KBM-7 (cell line): ENCODE measurements around the gene S100A2.
A peak's percentile ranks its signal among the peaks of the same experiment; 100 is the strongest.

Experiments
- DNase-seq: peaks from one replicate; pipeline ENCODE4 v3.0.0-alpha.2; 2015
- in situ Hi-C: fragments of 300-500 bp; cut with MboI; formaldehyde crosslinking; loops from 2 replicates; pipeline ENCODE4 v1.14.3; 2020; ENCODE audit warnings: low sequenced_read_pairs, low pct_unique_long_range_greater_than_20kb, mixed read lengths

The S100A2 gene

DNA sequence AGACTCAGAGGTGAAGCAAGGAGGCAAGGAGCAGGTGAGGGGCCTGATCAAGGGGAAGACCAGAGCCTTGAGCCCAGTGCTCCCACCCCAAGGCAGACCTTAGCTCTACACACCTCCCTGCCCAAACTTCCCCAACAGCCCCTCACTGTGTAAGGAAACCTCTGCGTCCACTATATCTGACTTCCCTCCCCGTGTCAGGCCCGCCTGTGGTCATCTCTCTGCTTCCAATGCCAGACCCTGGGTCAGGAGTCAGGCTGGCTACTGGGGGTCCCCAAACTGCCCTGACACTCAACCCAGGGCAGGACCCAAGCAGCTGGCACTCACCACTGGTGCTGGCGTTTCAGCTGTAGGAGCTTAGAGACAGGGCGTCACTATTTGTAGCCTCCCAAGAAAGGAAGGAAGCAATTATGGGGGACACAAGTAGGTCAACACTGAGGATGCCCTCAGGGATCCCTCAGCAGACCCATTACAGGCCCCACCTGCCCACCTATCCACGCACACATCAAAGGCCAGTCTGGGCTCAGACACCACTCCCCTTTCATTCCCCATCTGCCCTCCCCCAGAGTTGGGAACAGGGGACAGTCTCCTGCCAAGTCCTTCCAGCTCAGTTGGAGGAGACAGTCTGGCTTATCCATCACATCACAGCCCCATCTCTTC, 15.8 kb downstream of the S100A2 start:
- in situ Hi-C loops, result loop anchor here (25.0 kb wide), 1 partner anchor 412 kb away; the partner anchor contains the start of genes CREB3L4, CRTC2 and SLC39A1
- no peak for DNase-seq

- in situ Hi-C loops, result loop anchor here (25.0 kb wide), 1 partner anchor 413 kb away; the partner anchor contains the start of genes CREB3L4, CRTC2 and SLC39A1
- DNase-seq, result no peak
These were observed 16.6 kb downstream of the S100A2 start, which contains the start of gene S100A3 for GRCh38 chr1:153548722-153549688. TSS of gene S100A3 (minus strand) at chr1:153549258. CDS start at chr1:153548485, 773 bp downstream.

- in situ Hi-C loops, result loop anchor here (25.0 kb wide), 1 partner anchor 414 kb away; the partner anchor contains the start of genes CREB3L4, CRTC2 and SLC39A1
- peak; percentile 28 for DNase-seq
These were observed 17.8 kb downstream of the S100A2 start for GRCh38 chr1:153547560-153548551.

- in situ Hi-C loops, result loop anchor here (25.0 kb wide), 1 partner anchor 415 kb away; the partner anchor contains the start of genes CREB3L4, CRTC2 and SLC39A1
- no peak for DNase-seq
These were observed 18.7 kb downstream of the S100A2 start for GRCh38 chr1:153546796-153547559.

- no peak for DNase-seq
- in situ Hi-C loops, result loop anchor here (25.0 kb wide), 1 partner anchor 416 kb away; the partner anchor contains the start of genes CREB3L4, CRTC2 and SLC39A1
These were observed 19.3 kb downstream of the S100A2 start for GRCh38 chr1:153546371-153546770.

GRCh38 chr1:153545067-153546055, 20.3 kb downstream of the S100A2 start, which contains the start of gene S100A4:
TSS of gene S100A4 (minus strand) at chr1:153545806. CDS start at chr1:153544794, 1,012 bp downstream.
- DNase-seq, result peak; percentile 98
- in situ Hi-C loops, result loop anchor here (25.0 kb wide), 1 partner anchor 417 kb away; the partner anchor contains the start of genes CREB3L4, CRTC2 and SLC39A1

- in situ Hi-C loops, result loop anchor here (25.0 kb wide), 1 partner anchor 418 kb away; the partner anchor contains the start of genes CREB3L4, CRTC2 and SLC39A1
- no peak for DNase-seq
These were observed 21.1 kb downstream of the S100A2 start for GRCh38 chr1:153544453-153545066.

DNA sequence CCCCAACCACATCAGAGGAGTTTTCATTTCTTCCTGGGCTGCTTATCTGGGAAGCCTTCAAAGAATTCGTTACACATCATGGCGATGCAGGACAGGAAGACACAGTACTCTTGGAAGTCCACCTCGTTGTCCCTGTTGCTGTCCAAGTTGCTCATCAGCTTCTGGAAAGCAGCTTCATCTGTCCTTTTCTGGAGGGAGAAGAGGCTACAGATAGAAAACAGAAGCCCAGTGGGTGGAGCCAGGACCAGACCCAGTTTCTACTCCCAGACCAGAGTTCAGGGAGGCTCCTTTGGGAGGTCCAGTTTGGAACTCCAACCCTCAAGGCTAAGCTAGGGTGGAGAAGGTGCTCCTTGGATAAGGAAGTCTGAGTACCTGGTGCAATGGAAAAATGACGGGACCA, 21.9 kb downstream of the S100A2 start:
- DNase-seq, result no peak
- in situ Hi-C loops, result loop anchor here (25.0 kb wide), 1 partner anchor 419 kb away; the partner anchor contains the start of genes CREB3L4, CRTC2 and SLC39A1

- in situ Hi-C loops, result loop anchor here (25.0 kb wide), 1 partner anchor 419 kb away; the partner anchor contains the start of genes CREB3L4, CRTC2 and SLC39A1
These were observed 22.5 kb downstream of the S100A2 start for GRCh38 chr1:153542956-153543711.

DNA sequence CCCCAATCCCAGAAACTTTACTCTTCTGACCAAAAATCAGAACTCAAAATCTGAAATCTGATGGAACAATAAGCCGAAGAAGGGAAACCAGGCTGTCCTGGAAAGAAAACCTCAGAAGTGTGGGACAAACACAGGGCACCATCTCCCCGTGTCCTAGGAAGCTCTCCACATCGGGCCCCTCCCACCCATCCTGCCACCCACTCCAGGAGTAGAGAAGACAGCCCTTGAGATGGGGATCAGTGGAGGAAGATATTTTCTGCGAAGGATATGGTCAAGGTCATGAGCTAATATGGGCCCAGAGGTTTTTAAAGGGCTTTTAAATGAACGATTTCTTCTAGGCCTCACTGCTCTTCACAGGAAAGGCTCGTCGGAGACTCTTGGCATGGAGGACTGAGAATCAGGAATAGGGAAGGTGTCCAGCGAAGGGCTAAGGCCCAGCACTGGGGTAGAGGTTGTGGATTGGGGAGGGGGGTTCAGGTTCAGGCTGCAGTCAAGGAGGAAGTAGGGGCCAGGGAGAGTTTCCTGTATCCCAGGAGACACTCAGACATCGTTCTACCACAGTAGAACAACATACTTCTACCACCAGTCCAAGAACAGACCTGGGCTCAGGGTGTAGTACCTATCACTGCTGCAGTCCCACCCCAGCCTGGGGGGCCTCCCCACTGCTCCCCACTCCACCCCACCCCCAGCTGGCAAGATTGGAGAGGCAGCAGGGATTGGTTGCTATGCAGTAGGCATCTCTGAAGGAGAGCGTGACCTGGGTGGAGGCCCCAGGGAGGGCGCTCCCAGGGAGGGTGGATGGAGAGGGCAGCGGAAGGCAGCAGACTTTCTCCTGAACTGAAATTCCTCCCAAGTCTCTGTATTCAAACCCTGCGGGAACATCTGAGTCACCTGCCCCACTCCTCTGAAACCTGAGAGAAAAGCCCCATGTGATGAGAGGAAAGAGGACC, 23.7 kb downstream of the S100A2 start:
- no peak for DNase-seq
- in situ Hi-C loops, result loop anchor here (25.0 kb wide), 1 partner anchor 420 kb away; the partner anchor contains the start of genes CREB3L4, CRTC2 and SLC39A1

More at GRCh38 chr1:153542956-153543711, 22.5 kb downstream of the S100A2 start:
- no peak for DNase-seq

GRCh38 chr1:153540394-153541361, 25.0 kb downstream of the S100A2 start, which contains the start of gene S100A5:
TSS of gene S100A5 (minus strand) at chr1:153540934. CDS start at chr1:153540191, 743 bp downstream.
- in situ Hi-C loops, result loop anchor here (25.0 kb wide), 1 partner anchor 422 kb away; the partner anchor contains the start of genes CREB3L4, CRTC2 and SLC39A1
- peak; percentile 86 for DNase-seq

DNA sequence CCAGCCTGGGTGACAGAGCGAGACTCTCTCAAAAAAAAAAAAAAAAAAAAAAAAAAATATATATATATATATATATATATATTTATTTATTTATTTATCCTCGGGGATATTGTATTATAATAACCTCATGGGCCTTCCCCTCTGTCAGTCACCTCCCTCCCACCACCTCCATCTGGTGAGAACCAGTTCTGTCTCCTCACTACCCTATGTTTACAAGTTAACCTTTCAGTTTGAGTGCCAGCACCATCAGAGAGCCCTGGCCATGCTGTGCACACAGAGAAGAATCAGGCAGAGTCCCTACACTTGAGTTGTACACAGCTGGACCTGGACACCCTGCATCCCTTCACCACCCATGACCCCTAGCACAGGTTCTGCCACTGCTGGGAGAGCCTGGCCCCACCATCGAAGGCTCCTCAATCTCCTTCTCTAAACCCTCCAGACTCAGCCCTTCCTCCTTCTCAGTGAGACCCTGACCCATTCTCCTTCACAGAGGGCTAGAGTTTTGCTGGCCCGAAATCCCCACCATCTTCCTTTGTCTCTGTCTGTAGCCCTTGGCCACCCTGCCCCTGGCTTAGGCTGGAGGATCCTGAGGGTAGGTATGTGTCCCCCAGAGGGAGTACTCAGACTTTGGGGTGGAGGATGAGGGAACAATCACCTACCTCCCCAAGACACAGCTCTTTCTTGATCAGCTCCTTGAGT, 26.1 kb downstream of the S100A2 start:
- no peak for DNase-seq

More for the DNA sequence above, 26.1 kb downstream of the S100A2 start:
- in situ Hi-C loops, result loop anchor here (25.0 kb wide), 1 partner anchor 423 kb away; the partner anchor contains the start of genes CREB3L4, CRTC2 and SLC39A1
